RPMI8226 (cell line): ENCODE data around the gene STXBP3.
A peak's percentile ranks its signal among the peaks of the same experiment; 100 is the strongest.
"Not testable (repeated sequence)": the region's sequence is repeated elsewhere in the genome, so short reads cannot be mapped to it uniquely, and the experiment has no call there.

Source experiments
- DNase-seq: peaks from one replicate; pipeline ENCODE4 v3.0.0-alpha.2; 2015

STXBP3 gene

GRCh38 chr1:108732398-108732797 lies 14.1 kb upstream of the STXBP3 start:
- DNase-seq: no peak

- no peak for DNase-seq
These were observed 12.2 kb upstream of the STXBP3 start for GRCh38 chr1:108734171-108734865.

- no peak for DNase-seq
These were observed 4.2 kb upstream of the STXBP3 start for GRCh38 chr1:108742253-108742652.

- DNase-seq: no peak
These were observed 493 bp upstream of the STXBP3 start for GRCh38 chr1:108745980-108746381.

GRCh38 chr1:108747171-108747850 lies 837 bp downstream of the STXBP3 start:
- DNase-seq: peak; percentile 57

GRCh38 chr1:108747898-108748297 lies 1.4 kb downstream of the STXBP3 start:
- DNase-seq: no peak

- DNase-seq: no peak
These were observed 2.6 kb downstream of the STXBP3 start for GRCh38 chr1:108749081-108749480.

GRCh38 chr1:108750476-108751181 lies 4.2 kb downstream of the STXBP3 start:
- DNase-seq: no peak

- no peak for DNase-seq
These were observed 6.9 kb downstream of the STXBP3 start for GRCh38 chr1:108753363-108753762.

- DNase-seq: no peak
These were observed 12.3 kb downstream of the STXBP3 start for GRCh38 chr1:108758796-108759195.

- DNase-seq: no peak
These were observed 20.6 kb downstream of the STXBP3 start for GRCh38 chr1:108767115-108767514.

GRCh38 chr1:108767708-108768107 lies 21.2 kb downstream of the STXBP3 start:
- DNase-seq: no peak

- DNase-seq: no peak
These were observed 31.4 kb downstream of the STXBP3 start for GRCh38 chr1:108777839-108778238.

- DNase-seq: no peak
These were observed 33.0 kb downstream of the STXBP3 start for GRCh38 chr1:108779455-108779854.

GRCh38 chr1:108780937-108781574 lies 34.6 kb downstream of the STXBP3 start:
- no peak for DNase-seq

GRCh38 chr1:108781575-108781944 lies 35.1 kb downstream of the STXBP3 start:
- not testable (repeated sequence) for DNase-seq

- no peak for DNase-seq
These were observed 38.8 kb downstream of the STXBP3 start for GRCh38 chr1:108785264-108785663.

- DNase-seq: no peak
These were observed 39.4 kb downstream of the STXBP3 start for GRCh38 chr1:108785880-108786279.

- DNase-seq: no peak
These were observed 45.3 kb downstream of the STXBP3 start for GRCh38 chr1:108791790-108792189.

GRCh38 chr1:108792420-108792819 lies 45.9 kb downstream of the STXBP3 start:
- DNase-seq: no peak

- DNase-seq: no peak
These were observed 52.5 kb downstream of the STXBP3 start for GRCh38 chr1:108799001-108799400.

- no peak for DNase-seq
These were observed 54.6 kb downstream of the STXBP3 start for GRCh38 chr1:108801101-108801500.

GRCh38 chr1:108803548-108803947 lies 57.1 kb downstream of the STXBP3 start:
- no peak for DNase-seq

GRCh38 chr1:108808438-108808837 lies 62.0 kb downstream of the STXBP3 start:
- DNase-seq: no peak
